Endodermal cell (in vitro differentiated cells): Measurements from ENCODE around the gene NGRN. TPM values are rescaled to one million over a fixed set of nuclear protein-coding genes. Genes with fewer than 3 reads are reported as not detected.

Experiments
- DNase-seq: peaks from one replicate; pipeline ENCODE4 v3.0.0-alpha.2; 2017
- H3K27ac ChIP-seq: 2 replicates; pipeline ENCODE4 v1.5.1; 2013; ENCODE audit warnings: mild to moderate bottlenecking, low read depth, low read length, moderate library complexity
- H3K27me3 ChIP-seq: 2 replicates; pipeline ENCODE4 v1.6.1; 2013; ENCODE audit warnings: mild to moderate bottlenecking, low read length, moderate library complexity; ENCODE audit not compliant: insufficient read depth, control insufficient read depth, poor library complexity, severe bottlenecking
- H3K36me3 ChIP-seq: 2 replicates; pipeline ENCODE4 v1.7.0; 2013; ENCODE audit warnings: mild to moderate bottlenecking, low read length, moderate library complexity; ENCODE audit not compliant: control insufficient read depth, insufficient read depth
- H3K4me1 ChIP-seq: one replicate; pipeline ENCODE4 v1.7.0; 2013; ENCODE audit warnings: low read length; ENCODE audit not compliant: control insufficient read depth, insufficient read depth
- H3K4me3 ChIP-seq: 2 replicates; pipeline ENCODE4 v1.5.1; 2013; ENCODE audit warnings: mild to moderate bottlenecking, low read length, moderate library complexity
- H3K9ac ChIP-seq: 2 replicates; pipeline ENCODE4 v1.6.1; 2013; ENCODE audit warnings: mild to moderate bottlenecking, low read length, moderate library complexity; ENCODE audit not compliant: poor library complexity, severe bottlenecking; ENCODE audit errors: extremely low read depth
- H3K9me3 ChIP-seq: 2 replicates; pipeline ENCODE4 v1.6.1; 2013; ENCODE audit warnings: mild to moderate bottlenecking, low read length, moderate library complexity; ENCODE audit not compliant: control insufficient read depth
- H3K27ac Mint-ChIP-seq: 2 replicates; pipeline ENCODE4 v1.8.0; 2020; ENCODE audit warnings: mixed read lengths
- H3K27me3 Mint-ChIP-seq: 2 replicates; pipeline ENCODE4 v1.8.0; 2021; ENCODE audit warnings: mild to moderate bottlenecking, mixed read lengths; ENCODE audit not compliant: insufficient read depth
- H3K36me3 Mint-ChIP-seq: 2 replicates; pipeline ENCODE4 v1.8.0; 2020; ENCODE audit warnings: low read depth, mixed read lengths
- H3K4me1 Mint-ChIP-seq: 2 replicates; pipeline ENCODE4 v1.8.0; 2020; ENCODE audit warnings: mixed read lengths
- H3K4me3 Mint-ChIP-seq: 2 replicates; pipeline ENCODE4 v1.8.0; 2020; ENCODE audit warnings: mild to moderate bottlenecking, moderate library complexity, mixed read lengths
- H3K9me3 Mint-ChIP-seq: 2 replicates; pipeline ENCODE4 v1.8.0; 2020; ENCODE audit warnings: mild to moderate bottlenecking, mixed read lengths
- WGBS, 2 experiments: methylation state at CpG; one replicate each; pipeline versions ENCODE4 v1.1.5 to v1.1.7; 2013; ENCODE audit warnings: missing lambda C conversion rate in 2 of 2, mixed read lengths in 1 of 2; ENCODE audit not compliant: insufficient coverage in 1 of 2, insufficient read length in 1 of 2; 5-methylcytosine and 5-hydroxymethylcytosine counted together
- total RNA-seq, 2 donors: library from RNA; stranded (reverse); fragmentation: NEBNext Ultra II Directional in 1 of 2; extraction: Animal tissue kit (Norgen Biotek cat#: 25700) in 1 of 2; gene quantifications; 2 replicates in 1 of 2; 3 replicates in 1 of 2; pipeline ENCODE4 v1.2.1, GENCODE V29; 2021
- TF ChIP-seq, protein P1 (sequence below): fragments of 200-600 bp; sonication (generic); conservative IDR thresholded peaks from 2 replicates; pipeline ENCODE4 v1.5.0; 2021; ENCODE audit warnings: antibody characterized with exemption, mild to moderate bottlenecking

NGRN gene
- total RNA-seq, 2 donors from 2014 or later = 89.3 to 103 TPM

DNA sequence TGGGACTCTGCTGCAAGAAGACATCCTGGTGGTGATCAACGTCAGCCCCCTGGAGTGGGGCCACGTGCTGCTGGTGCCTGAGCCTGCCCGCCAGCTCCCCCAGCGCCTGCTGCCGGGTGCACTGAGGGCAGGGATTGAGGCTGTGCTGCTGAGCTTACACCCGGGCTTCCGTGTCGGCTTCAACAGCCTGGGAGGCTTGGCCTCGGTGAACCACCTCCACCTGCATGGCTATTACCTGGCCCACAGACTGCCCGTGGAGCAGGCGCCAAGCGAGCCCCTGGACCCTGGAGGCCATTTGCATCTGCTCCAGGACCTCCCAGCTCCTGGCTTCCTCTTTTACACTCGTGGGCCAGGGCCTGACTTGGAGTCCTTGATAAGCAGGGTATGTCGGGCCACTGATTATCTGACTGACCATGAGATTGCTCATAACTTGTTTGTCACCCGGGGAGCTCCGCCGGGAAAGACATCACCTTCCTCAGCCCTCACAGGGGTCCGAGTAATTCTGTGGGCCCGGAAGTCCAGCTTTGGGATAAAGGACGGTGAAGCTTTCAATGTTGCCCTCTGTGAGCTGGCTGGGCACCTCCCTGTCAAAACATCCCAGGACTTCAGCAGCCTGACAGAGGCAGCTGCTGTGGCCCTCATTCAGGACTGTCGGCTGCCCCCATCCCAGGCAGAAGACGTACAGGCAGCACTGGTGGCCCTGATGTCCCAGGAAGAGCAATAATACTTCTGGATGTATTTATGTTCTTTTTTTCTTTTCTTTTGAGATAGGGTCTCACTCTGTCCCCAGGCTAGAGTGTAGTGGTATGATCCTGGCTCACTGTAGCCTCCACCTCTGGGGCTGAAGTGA lies 23.9 kb upstream of the NGRN start:
- 92 to 94% methylated on average over 13 to 22 of the region's 22 CpGs for WGBS, 2 experiments
- peaks cover 12% of the 10 kb centered on the region for H3K36me3 Mint-ChIP-seq
- Histone ChIP-seq H3K4me1 (no peaks in the 10 kb centered on the region), H3K4me3 (no peak overlapping the region), H3K27me3 (no peaks in the 10 kb centered on the region), H3K36me3 (no peaks in the 10 kb centered on the region), H3K9ac (no peak overlapping the region), H3K9me3 (no peaks in the 10 kb centered on the region), H3K27ac (no peak overlapping the region)
- TF ChIP-seq, protein P1, sequence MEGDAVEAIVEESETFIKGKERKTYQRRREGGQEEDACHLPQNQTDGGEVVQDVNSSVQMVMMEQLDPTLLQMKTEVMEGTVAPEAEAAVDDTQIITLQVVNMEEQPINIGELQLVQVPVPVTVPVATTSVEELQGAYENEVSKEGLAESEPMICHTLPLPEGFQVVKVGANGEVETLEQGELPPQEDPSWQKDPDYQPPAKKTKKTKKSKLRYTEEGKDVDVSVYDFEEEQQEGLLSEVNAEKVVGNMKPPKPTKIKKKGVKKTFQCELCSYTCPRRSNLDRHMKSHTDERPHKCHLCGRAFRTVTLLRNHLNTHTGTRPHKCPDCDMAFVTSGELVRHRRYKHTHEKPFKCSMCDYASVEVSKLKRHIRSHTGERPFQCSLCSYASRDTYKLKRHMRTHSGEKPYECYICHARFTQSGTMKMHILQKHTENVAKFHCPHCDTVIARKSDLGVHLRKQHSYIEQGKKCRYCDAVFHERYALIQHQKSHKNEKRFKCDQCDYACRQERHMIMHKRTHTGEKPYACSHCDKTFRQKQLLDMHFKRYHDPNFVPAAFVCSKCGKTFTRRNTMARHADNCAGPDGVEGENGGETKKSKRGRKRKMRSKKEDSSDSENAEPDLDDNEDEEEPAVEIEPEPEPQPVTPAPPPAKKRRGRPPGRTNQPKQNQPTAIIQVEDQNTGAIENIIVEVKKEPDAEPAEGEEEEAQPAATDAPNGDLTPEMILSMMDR = no peak
- DNase-seq = no peak
- no peaks in the 10 kb centered on the region for H3K27me3 Mint-ChIP-seq
- H3K4me3 Mint-ChIP-seq = no peak overlapping the region
- no peaks in the 10 kb centered on the region for H3K4me1 Mint-ChIP-seq
- H3K9me3 Mint-ChIP-seq = no peaks in the 10 kb centered on the region
- no peak overlapping the region for H3K27ac Mint-ChIP-seq

DNA sequence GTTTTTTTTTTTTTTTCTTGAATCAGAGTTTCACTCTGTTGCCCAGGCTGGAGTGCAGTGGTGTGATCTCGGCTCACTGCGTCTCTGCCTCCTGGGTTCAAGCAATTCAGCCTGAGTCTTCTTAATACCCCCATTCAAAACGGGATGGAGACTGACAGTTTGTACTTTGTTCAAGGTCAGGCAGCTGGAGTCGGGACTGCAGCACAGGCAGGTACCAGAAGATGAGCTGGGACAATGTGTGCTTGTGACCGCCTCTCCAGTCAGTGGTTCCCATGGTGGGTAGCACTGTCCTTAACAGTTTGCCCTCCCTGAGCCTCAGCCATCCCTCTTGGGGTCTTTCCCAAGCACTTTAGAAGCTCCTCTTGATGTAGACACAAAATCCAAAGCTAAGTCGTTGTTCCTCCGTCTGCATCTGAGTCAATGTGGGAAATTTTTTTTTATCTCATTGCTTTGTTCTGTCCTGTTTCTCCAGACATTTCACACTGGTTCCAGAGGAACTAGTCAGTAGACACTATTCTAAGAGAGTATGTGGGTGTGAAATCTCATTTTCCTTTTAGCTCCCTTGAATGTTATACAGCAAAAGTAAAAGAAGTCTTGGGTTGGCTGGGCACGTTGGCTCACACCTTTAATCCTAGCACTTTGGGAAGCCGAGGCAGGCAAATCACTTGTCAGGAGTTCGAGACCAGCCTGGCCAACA lies 21.4 kb upstream of the NGRN start:
- Histone ChIP-seq H3K9ac (no peak overlapping the region), H3K4me3 (no peak overlapping the region), H3K4me1 (no peaks in the 10 kb centered on the region), H3K9me3 (no peaks in the 10 kb centered on the region), H3K36me3 (no peaks in the 10 kb centered on the region), H3K27me3 (no peaks in the 10 kb centered on the region), H3K27ac (no peak overlapping the region)
- no peak overlapping the region for H3K4me3 Mint-ChIP-seq
- 91 to 98% methylated on average over 6 to 10 of the region's 10 CpGs for WGBS, 2 experiments
- H3K9me3 Mint-ChIP-seq = no peaks in the 10 kb centered on the region
- H3K36me3 Mint-ChIP-seq = peaks cover 3% of the 10 kb centered on the region
- no peaks in the 10 kb centered on the region for H3K27me3 Mint-ChIP-seq
- no peaks in the 10 kb centered on the region for H3K4me1 Mint-ChIP-seq
- TF ChIP-seq, protein P1 = no peak
- no peak for DNase-seq
- H3K27ac Mint-ChIP-seq = no peak overlapping the region

DNA sequence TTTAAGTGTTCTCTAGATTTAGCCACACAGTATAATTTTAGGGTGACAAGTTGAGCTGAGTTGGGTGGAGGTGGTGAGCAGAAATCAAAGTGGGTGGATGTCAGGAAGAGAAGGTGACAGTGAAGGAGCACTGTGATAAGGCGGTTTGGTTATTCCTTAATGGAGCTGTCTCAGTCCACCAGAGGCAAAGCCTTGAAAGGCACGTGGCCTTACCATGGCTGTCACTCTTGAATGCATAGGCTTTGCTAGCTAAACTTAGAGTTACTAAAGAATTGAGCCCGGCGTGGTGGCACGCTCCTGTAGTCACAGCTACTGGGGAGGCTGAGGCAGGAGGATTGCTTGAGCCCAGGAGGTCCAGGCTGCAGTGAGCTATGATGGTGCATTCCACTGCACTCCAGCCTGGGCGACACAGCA lies 16.7 kb upstream of the NGRN start:
- Histone ChIP-seq H3K27ac (no peak overlapping the region), H3K36me3 (no peaks in the 10 kb centered on the region), H3K9ac (no peak overlapping the region), H3K9me3 (no peaks in the 10 kb centered on the region), H3K27me3 (peaks cover 9% of the 10 kb centered on the region), H3K4me1 (no peaks in the 10 kb centered on the region), H3K4me3 (peak overlapping the region; percentile 82)
- Mint-ChIP-seq H3K4me3 (peak overlapping the region; percentile 63), H3K9me3 (no peaks in the 10 kb centered on the region), H3K27ac (no peak overlapping the region), H3K4me1 (no peaks in the 10 kb centered on the region), H3K36me3 (no peaks in the 10 kb centered on the region), H3K27me3 (peaks cover 19% of the 10 kb centered on the region)
- WGBS, 2 experiments = 68 to 81% methylated on average over 6 of the region's 6 CpGs
- TF ChIP-seq, protein P1 = no peak
- DNase-seq = no peak
